ENCODE data around the gene ANG. TPM values are rescaled to one million over a fixed set of nuclear protein-coding genes. Genes with fewer than 3 reads are reported as not detected.

ANG gene
- total and polyA plus RNA-seq, 9 of the 15 experiments (the other 6 are each of a cell fraction or from before 2014, with no cell fraction given): 0.21 to 0.73 (median 0.34) TPM; not detected in 4

- no peak for TF ChIP-seq ZNF134 (CRISPR knock-in tag; conservative IDR thresholded peaks at IDR 0.05)
- peak; percentile 60; the same call in 1 of the 2 replicates for TF ChIP-seq ARID3A (IDR thresholded peaks at IDR 0.05; ENCODE audit: borderline replicate concordance, low read depth, low read length)
- TF ChIP-seq CCAR2 (IDR thresholded peaks at IDR 0.05; ENCODE audit: low read depth, low read length): no peak
- peak; percentile 27; the same call in 1 of the 2 replicates for TF ChIP-seq CREB1 (IDR thresholded peaks at IDR 0.05)
- TF ChIP-seq CREB1 (CRISPR knock-in tag; IDR thresholded peaks at IDR 0.05): 0 out of 2 replicates have a peak, but pooled peaks have one; percentile 44
- TF ChIP-seq SOX6 (IDR thresholded peaks at IDR 0.05): peak; percentile 45; the same call in 1 of the 2 replicates
- TF ChIP-seq TRIM24 (IDR thresholded peaks at IDR 0.05): peak in 1 of 2 experiments; percentile 12; a peak in 1 of 4 replicates
- TF ChIP-seq ZNF124 (CRISPR knock-in tag; IDR thresholded peaks at IDR 0.05): no peak
- TF ChIP-seq CBX5 (IDR thresholded peaks at IDR 0.05; ENCODE audit: borderline replicate concordance, low read depth): no peak
- no peak for TF ChIP-seq DDX20 (tag; IDR thresholded peaks at IDR 0.05; ENCODE audit: low read depth)
- peak; percentile 100 for TF ChIP-seq TBP (optimal IDR thresholded peaks at IDR 0.05; ENCODE audit: low read depth, low read length)
- TF ChIP-seq ZBTB33 (CRISPR knock-in tag; IDR thresholded peaks at IDR 0.05): no peak
- TF ChIP-seq RAD51 (IDR thresholded peaks at IDR 0.05; ENCODE audit: borderline replicate concordance, low read depth): no peak; the same call in 1 of the 2 replicates
- no peak for TF ChIP-seq FOXA1 (IDR thresholded peaks at IDR 0.05; ENCODE audit: borderline replicate concordance)
- TF ChIP-seq HSF4 (CRISPR knock-in tag; IDR thresholded peaks at IDR 0.05; ENCODE audit: borderline replicate concordance): no peak
- peak in 1 of 2 experiments; percentile 44; a peak in 1 of 4 replicates for TF ChIP-seq CSDE1 (IDR thresholded peaks at IDR 0.05)
- TF ChIP-seq SMAD4 (CRISPR knock-in tag; conservative IDR thresholded peaks at IDR 0.05): 0 out of 2 replicates have a peak, but pooled peaks have one; percentile 30
- no peak for TF ChIP-seq SREBF2 (CRISPR knock-in tag; IDR thresholded peaks at IDR 0.05)
- TF ChIP-seq HNRNPUL1 (IDR thresholded peaks at IDR 0.05; ENCODE audit: low read length): no peak
- peak; percentile 80 for TF ChIP-seq HMBOX1 (IDR thresholded peaks at IDR 0.05)
- peak in 1 of 2 experiments; percentile 64; a peak in 1 of 4 replicates for TF ChIP-seq ARNT (IDR thresholded peaks at IDR 0.05)
- TF ChIP-seq TEAD4 (IDR thresholded peaks at IDR 0.05; ENCODE audit: low read length): peak; percentile 70
- TF ChIP-seq TEAD4 (CRISPR knock-in tag; IDR thresholded peaks at IDR 0.05; ENCODE audit: borderline replicate concordance): no peak
- 0 out of 2 replicates have a peak, but pooled peaks have one; percentile 24 for TF ChIP-seq MTA1 (IDR thresholded peaks at IDR 0.05; ENCODE audit: borderline replicate concordance)
- TF ChIP-seq GTF2E2 (tag; IDR thresholded peaks at IDR 0.05): no peak
- peak; percentile 13; the same call in 1 of the 2 replicates for TF ChIP-seq ZNF384 (IDR thresholded peaks at IDR 0.05; ENCODE audit: low read depth, low read length)
- TF ChIP-seq SPI1 (IDR thresholded peaks at IDR 0.05; ENCODE audit: borderline replicate concordance, low read depth, low read length): no peak
These were observed 5.3 kb upstream of the ANG start (continued) for GRCh38 chr14:20683125-20683890.
